SU-DHL-6 (cell line): ENCODE measurements around the gene KRT9.

Experiments
- EZH2phosphoT487 ChIP-seq: fragments of 200-600 bp; sonication (generic), shearing (Covaris generic); conservative IDR thresholded peaks from 2 replicates; pipeline ENCODE4 v1.6.1; 2018; ENCODE audit warnings: mild to moderate bottlenecking, antibody characterized with exemption, low read length, moderate library complexity, mixed read lengths
- TF ChIP-seq, protein P1 (sequence below): fragments of 200-600 bp; sonication (generic); IDR thresholded peaks from one replicate; pipeline ENCODE4 v1.5.1; 2017; ENCODE audit warnings: antibody characterized with exemption, mild to moderate bottlenecking, low read length, moderate library complexity; ENCODE audit not compliant: insufficient read depth, poor library complexity, severe bottlenecking

DNA sequence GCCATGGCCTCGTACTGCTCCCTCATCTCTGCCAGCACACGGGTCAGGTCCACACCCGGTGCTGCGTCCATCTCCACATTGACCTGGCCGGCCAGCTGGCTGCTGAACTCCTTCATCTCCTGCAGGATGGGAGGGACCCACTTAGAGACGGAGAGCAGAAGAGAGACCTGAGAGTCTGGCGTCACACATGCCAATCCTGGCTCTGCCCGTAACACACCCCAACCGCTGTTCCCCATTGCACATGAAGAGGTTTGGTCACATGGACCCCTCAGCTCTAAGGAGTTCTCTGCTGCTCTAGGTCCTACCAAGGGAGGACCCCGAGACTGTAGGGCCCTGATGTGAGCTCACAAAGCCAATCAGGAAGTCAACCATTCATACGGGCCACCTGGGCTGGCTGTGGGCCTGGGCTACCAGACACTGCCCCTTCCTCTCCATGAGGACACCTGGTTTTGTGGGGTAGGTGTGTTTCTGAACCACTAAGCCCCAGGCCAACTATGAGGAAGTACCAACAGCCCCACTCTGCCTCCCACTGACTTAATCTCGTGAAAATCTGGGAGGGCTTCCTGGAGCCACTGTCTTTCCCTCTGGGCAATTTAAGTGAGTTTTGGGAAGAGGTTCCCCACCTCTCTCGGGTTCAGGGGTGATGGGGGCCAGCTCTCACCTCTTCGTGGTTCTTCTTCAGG is 55.6 kb downstream of the KRT9 start:
- TF ChIP-seq, protein P1, sequence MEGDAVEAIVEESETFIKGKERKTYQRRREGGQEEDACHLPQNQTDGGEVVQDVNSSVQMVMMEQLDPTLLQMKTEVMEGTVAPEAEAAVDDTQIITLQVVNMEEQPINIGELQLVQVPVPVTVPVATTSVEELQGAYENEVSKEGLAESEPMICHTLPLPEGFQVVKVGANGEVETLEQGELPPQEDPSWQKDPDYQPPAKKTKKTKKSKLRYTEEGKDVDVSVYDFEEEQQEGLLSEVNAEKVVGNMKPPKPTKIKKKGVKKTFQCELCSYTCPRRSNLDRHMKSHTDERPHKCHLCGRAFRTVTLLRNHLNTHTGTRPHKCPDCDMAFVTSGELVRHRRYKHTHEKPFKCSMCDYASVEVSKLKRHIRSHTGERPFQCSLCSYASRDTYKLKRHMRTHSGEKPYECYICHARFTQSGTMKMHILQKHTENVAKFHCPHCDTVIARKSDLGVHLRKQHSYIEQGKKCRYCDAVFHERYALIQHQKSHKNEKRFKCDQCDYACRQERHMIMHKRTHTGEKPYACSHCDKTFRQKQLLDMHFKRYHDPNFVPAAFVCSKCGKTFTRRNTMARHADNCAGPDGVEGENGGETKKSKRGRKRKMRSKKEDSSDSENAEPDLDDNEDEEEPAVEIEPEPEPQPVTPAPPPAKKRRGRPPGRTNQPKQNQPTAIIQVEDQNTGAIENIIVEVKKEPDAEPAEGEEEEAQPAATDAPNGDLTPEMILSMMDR = no peak
- no peak for TF ChIP-seq EZH2phosphoT487
